ENCODE measurements around the gene MESP2. TPM values are rescaled to one million over a fixed set of nuclear protein-coding genes. Genes with fewer than 3 reads are reported as not detected.

The MESP2 gene
- polyA plus RNA-seq, 4 donors = 0.34 to 0.39 TPM; not detected in 2

DNA sequence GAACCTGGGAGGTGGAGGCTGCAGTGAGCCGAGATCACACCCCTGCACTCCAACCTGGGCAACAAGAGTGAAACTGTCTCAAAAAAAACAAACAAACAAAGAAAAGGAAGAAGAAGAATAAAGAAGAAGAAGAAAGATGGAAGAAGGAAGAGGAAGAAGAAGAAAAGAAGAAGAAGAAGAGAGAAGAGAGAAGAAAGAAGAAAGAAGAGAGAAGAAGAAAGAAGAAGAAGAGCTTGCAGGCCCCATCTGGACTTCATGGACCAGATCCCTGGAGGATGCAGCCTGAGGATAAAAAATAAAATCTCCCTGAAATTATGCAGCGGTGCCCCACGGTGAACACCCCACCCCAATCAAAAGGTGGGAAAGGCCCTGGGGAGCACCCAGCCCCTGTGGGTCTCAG, 16.3 kb upstream of the MESP2 start:
- WGBS, 3 donors = 89 to 96% (median 95%) methylated on average over 3 of the region's 3 CpGs
- no peaks in the 10 kb centered on the region for H3K9me3 ChIP-seq (ENCODE audit: control insufficient read depth in 2 of 2, insufficient read depth in 1 of 2, low read depth in 1 of 2, low read length in 1 of 2)
- no peak overlapping the region for H3K4me3 ChIP-seq (ENCODE audit: low read depth in 1 of 3, low read length in 3 of 3)
- no peaks in the 10 kb centered on the region for H3K27me3 ChIP-seq (ENCODE audit: control insufficient read depth in 3 of 3, insufficient read depth in 3 of 3, low read length in 3 of 3)
- H3K27ac ChIP-seq (ENCODE audit: low read depth in 1 of 3, low read length in 2 of 3) = no peak overlapping the region
- H3K36me3 ChIP-seq (ENCODE audit: control insufficient read depth in 3 of 3, insufficient read depth in 2 of 3, low read depth in 1 of 3, low read length in 3 of 3) = no peaks in the 10 kb centered on the region
- H3K4me1 ChIP-seq (ENCODE audit: control insufficient read depth in 3 of 3, insufficient read depth in 2 of 3, low read depth in 1 of 3, low read length in 2 of 3) = peaks cover 0 to 13% (median 2%) of the 10 kb centered on the region in 3 donors
- FAIRE-seq (no peak), DNase-seq (no peak)

- peaks cover 0 to 13% (median 2%) of the 10 kb centered on the region in 3 donors for H3K4me1 ChIP-seq (ENCODE audit: control insufficient read depth in 3 of 3, insufficient read depth in 2 of 3, low read depth in 1 of 3, low read length in 2 of 3)
- DNase-seq = peak; percentile 83 to 86
- no peak for FAIRE-seq
- H3K4me3 ChIP-seq (ENCODE audit: low read depth in 1 of 3, low read length in 3 of 3) = no peak overlapping the region
- WGBS, 3 donors = 39 to 46% (median 45%) methylated on average over 16 of the region's 16 CpGs
- no peaks in the 10 kb centered on the region for H3K27me3 ChIP-seq (ENCODE audit: control insufficient read depth in 3 of 3, insufficient read depth in 3 of 3, low read length in 3 of 3)
- no peaks in the 10 kb centered on the region for H3K9me3 ChIP-seq (ENCODE audit: control insufficient read depth in 2 of 2, insufficient read depth in 1 of 2, low read depth in 1 of 2, low read length in 1 of 2)
- peak overlapping the region in 1 of 3 donors; percentile 28 for H3K27ac ChIP-seq (ENCODE audit: low read depth in 1 of 3, low read length in 2 of 3)
- no peaks in the 10 kb centered on the region for H3K36me3 ChIP-seq (ENCODE audit: control insufficient read depth in 3 of 3, insufficient read depth in 2 of 3, low read depth in 1 of 3, low read length in 3 of 3)
Measured at GRCh38 chr15:89760303-89761008, 15.7 kb upstream of the MESP2 start.

DNA sequence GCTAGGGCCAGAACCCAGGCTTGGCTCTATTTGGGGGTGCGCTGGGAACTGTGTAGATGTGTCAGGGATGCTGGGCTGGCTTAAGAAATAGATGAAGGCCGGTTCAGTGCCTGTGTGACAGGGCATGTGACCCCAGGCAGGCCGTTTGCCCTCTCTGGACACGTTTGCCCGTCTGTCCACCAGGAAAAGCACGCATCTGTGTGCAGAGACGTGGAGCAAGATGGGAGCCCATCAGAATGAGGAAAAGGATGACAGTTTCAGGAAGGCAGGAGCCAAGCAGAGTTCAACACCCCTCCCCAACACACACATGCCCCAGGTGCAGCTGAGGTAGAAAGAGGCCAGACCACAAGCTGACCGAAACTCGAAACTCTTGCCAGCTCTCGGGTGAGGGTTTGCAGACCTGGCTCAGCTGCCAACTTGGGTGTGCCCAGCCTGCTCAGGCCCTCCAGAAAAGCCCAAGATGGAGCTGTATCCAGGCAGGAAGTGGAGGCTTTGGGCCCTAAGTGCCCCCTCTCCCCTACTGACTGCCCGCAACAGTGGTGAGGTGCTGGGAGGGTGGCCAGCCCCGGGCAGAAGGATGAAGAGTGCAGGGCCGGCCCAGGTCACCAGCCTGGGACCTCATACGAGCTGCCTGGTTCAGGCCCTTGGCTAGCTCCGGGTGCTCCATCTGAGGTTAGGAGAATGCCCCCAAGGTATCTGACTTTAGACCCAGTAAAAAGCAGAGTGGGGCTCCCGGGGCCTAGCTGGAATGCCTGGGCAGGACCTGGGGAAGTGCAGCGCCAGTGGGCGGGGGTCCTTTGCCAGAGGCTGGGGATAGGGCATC, 14.9 kb upstream of the MESP2 start:
- Histone ChIP-seq H3K4me1 (ENCODE audit: control insufficient read depth in 3 of 3, insufficient read depth in 2 of 3, low read depth in 1 of 3, low read length in 2 of 3) (peaks cover 0 to 13% (median 2%) of the 10 kb centered on the region in 3 donors), H3K27ac (ENCODE audit: low read depth in 1 of 3, low read length in 2 of 3) (peak overlapping the region; percentile 19 to 71 (median 47)), H3K27me3 (ENCODE audit: control insufficient read depth in 3 of 3, insufficient read depth in 3 of 3, low read length in 3 of 3) (no peaks in the 10 kb centered on the region), H3K36me3 (ENCODE audit: control insufficient read depth in 3 of 3, insufficient read depth in 2 of 3, low read depth in 1 of 3, low read length in 3 of 3) (no peaks in the 10 kb centered on the region), H3K9me3 (ENCODE audit: control insufficient read depth in 2 of 2, insufficient read depth in 1 of 2, low read depth in 1 of 2, low read length in 1 of 2) (no peaks in the 10 kb centered on the region), H3K4me3 (ENCODE audit: low read depth in 1 of 3, low read length in 3 of 3) (no peak overlapping the region)
- FAIRE-seq = no peak
- 51 to 66% (median 59%) methylated on average over 18 of the region's 18 CpGs for WGBS, 3 donors
- no peak for DNase-seq

GRCh38 chr15:89761929-89762328, 14.2 kb upstream of the MESP2 start:
- H3K27me3 ChIP-seq (ENCODE audit: control insufficient read depth in 3 of 3, insufficient read depth in 3 of 3, low read length in 3 of 3) = no peaks in the 10 kb centered on the region
- no peak for FAIRE-seq
- peak; percentile 80 to 89 for DNase-seq
- peak overlapping the region; percentile 19 to 71 (median 47) for H3K27ac ChIP-seq (ENCODE audit: low read depth in 1 of 3, low read length in 2 of 3)
- H3K4me1 ChIP-seq (ENCODE audit: control insufficient read depth in 3 of 3, insufficient read depth in 2 of 3, low read depth in 1 of 3, low read length in 2 of 3) = peaks cover 0 to 13% (median 2%) of the 10 kb centered on the region in 3 donors
- no peaks in the 10 kb centered on the region for H3K36me3 ChIP-seq (ENCODE audit: control insufficient read depth in 3 of 3, insufficient read depth in 2 of 3, low read depth in 1 of 3, low read length in 3 of 3)
- 34 to 75% (median 35%) methylated on average over 5 of the region's 5 CpGs for WGBS, 3 donors
- H3K9me3 ChIP-seq (ENCODE audit: control insufficient read depth in 2 of 2, insufficient read depth in 1 of 2, low read depth in 1 of 2, low read length in 1 of 2) = no peaks in the 10 kb centered on the region
- no peak overlapping the region for H3K4me3 ChIP-seq (ENCODE audit: low read depth in 1 of 3, low read length in 3 of 3)

GRCh38 chr15:89765694-89766093, 10.4 kb upstream of the MESP2 start:
- H3K36me3 ChIP-seq (ENCODE audit: control insufficient read depth in 3 of 3, insufficient read depth in 2 of 3, low read depth in 1 of 3, low read length in 3 of 3) = no peaks in the 10 kb centered on the region
- no peaks in the 10 kb centered on the region for H3K9me3 ChIP-seq (ENCODE audit: control insufficient read depth in 2 of 2, insufficient read depth in 1 of 2, low read depth in 1 of 2, low read length in 1 of 2)
- 50 to 100% (median 83%) methylated on average over 1 of the region's 1 CpG for WGBS, 3 donors
- peaks cover 0 to 30% (median 4%) of the 10 kb centered on the region in 3 donors for H3K4me1 ChIP-seq (ENCODE audit: control insufficient read depth in 3 of 3, insufficient read depth in 2 of 3, low read depth in 1 of 3, low read length in 2 of 3)
- no peak for DNase-seq
- no peak for FAIRE-seq
- no peak overlapping the region for H3K27ac ChIP-seq (ENCODE audit: low read depth in 1 of 3, low read length in 2 of 3)
- no peak overlapping the region for H3K4me3 ChIP-seq (ENCODE audit: low read depth in 1 of 3, low read length in 3 of 3)
- H3K27me3 ChIP-seq (ENCODE audit: control insufficient read depth in 3 of 3, insufficient read depth in 3 of 3, low read length in 3 of 3) = no peaks in the 10 kb centered on the region

DNA sequence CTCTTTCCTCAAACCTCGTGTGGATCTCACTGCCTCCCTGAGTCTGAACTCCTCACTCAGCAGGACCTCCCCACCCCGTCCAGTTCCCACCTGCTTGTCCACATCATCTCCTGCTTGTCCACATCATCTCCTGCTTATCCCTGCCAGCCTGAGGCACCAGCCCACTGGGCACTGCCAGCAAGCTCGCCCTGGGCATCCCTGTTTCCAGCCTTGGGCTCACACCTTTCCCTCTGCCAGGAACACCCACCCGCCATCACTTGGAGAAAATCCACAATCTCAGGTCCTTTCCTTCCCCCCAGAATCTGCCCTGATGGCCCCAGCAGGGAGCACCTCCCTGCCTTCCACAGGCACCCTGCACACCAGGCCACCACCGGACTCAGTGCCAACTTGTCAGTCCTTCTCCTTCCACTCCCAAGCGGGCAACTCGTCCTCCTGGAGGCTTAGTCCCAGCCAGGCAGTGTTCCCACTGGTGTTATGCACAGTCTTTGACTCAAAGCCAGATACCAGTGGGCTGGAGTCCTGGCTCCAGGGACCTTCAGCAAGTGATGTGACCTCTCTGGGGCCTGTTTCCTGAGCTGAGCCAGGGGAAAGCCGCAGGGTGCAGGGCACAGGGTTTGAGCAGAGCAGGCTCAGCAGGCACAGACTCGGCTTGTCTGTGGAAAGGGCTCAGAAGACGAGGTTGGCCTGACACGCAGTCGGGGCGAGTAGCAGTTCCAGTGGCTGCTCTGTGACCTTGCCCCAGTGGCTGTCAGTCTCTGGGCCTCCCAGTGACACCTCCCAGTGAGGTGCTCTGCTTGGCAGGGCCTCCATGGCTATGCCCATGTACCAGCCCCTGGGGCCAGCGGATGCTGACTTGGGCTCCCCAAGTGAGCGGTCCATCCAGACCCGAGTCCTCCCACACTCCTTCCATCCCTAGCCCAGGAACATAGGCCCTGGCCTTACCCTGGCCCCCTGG, 9.5 kb upstream of the MESP2 start:
- 86 to 87% (median 86%) methylated on average over 16 of the region's 16 CpGs for WGBS, 3 donors
- no peaks in the 10 kb centered on the region for H3K9me3 ChIP-seq (ENCODE audit: control insufficient read depth in 2 of 2, insufficient read depth in 1 of 2, low read depth in 1 of 2, low read length in 1 of 2)
- H3K4me3 ChIP-seq (ENCODE audit: low read depth in 1 of 3, low read length in 3 of 3) = no peak overlapping the region
- no peak overlapping the region for H3K27ac ChIP-seq (ENCODE audit: low read depth in 1 of 3, low read length in 2 of 3)
- FAIRE-seq (no peak), DNase-seq (no peak)
- H3K4me1 ChIP-seq (ENCODE audit: control insufficient read depth in 3 of 3, insufficient read depth in 2 of 3, low read depth in 1 of 3, low read length in 2 of 3) = peaks cover 0 to 22% (median 2%) of the 10 kb centered on the region in 3 donors
- H3K36me3 ChIP-seq (ENCODE audit: control insufficient read depth in 3 of 3, insufficient read depth in 2 of 3, low read depth in 1 of 3, low read length in 3 of 3) = no peaks in the 10 kb centered on the region
- H3K27me3 ChIP-seq (ENCODE audit: control insufficient read depth in 3 of 3, insufficient read depth in 3 of 3, low read length in 3 of 3) = no peaks in the 10 kb centered on the region

DNA sequence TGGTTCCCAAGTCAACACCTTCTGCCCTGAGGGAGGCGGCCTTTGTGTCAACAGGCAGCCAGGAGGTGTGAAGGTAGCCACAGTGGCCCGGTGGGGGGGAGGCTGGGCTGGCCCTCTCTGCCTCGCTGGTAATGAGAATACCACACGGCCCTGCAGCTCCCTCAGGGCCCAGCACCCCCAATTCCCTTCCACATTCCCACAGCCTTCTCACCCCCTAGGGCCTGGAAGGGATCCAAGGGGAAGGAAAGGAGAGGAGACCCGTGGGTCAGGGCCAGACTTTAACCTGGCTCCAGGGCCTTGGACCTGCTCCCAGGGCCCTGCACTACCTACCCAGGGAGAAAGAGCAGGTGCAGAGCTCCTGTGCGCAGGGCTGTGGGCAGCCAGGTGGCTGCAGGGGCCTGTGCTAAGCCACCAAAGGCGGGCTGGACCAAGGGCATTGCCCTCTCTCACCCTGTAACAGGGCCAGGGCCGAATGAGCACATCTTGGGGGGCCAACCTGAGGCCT, 8.7 kb upstream of the MESP2 start:
- Histone ChIP-seq H3K4me3 (ENCODE audit: low read depth in 1 of 3, low read length in 3 of 3) (no peak overlapping the region), H3K27me3 (ENCODE audit: control insufficient read depth in 3 of 3, insufficient read depth in 3 of 3, low read length in 3 of 3) (no peaks in the 10 kb centered on the region), H3K36me3 (ENCODE audit: control insufficient read depth in 3 of 3, insufficient read depth in 2 of 3, low read depth in 1 of 3, low read length in 3 of 3) (no peaks in the 10 kb centered on the region), H3K4me1 (ENCODE audit: control insufficient read depth in 3 of 3, insufficient read depth in 2 of 3, low read depth in 1 of 3, low read length in 2 of 3) (peaks cover 0 to 17% (median 2%) of the 10 kb centered on the region in 3 donors), H3K9me3 (ENCODE audit: control insufficient read depth in 2 of 2, insufficient read depth in 1 of 2, low read depth in 1 of 2, low read length in 1 of 2) (no peaks in the 10 kb centered on the region), H3K27ac (ENCODE audit: low read depth in 1 of 3, low read length in 2 of 3) (no peak overlapping the region)
- 30 to 64% (median 37%) methylated on average over 7 to 8 of the region's 8 CpGs for WGBS, 3 donors
- no peak for FAIRE-seq
- DNase-seq = no peak

DNA sequence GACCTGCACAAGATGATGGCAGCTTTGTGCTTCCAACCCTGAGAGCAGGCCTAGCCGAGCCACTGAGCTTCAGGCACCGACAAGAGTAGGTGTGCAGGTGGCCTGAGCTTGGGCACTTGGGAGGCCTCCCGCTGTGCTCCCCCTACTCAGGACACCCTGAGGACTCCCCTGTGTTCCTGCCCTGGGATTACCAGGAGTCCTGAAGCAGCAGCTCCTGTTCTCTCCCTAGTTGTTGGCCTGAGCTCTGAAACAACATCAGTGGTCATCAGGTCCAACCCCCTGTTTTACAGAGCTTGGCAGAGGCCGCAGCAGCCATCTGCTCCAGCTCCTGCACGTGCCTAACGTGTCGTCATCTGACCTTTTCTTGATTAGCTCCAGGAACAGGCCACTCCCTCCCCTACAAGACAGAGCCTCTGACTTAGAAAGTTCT, 8.0 kb upstream of the MESP2 start:
- H3K27ac ChIP-seq (ENCODE audit: low read depth in 1 of 3, low read length in 2 of 3) = no peak overlapping the region
- H3K36me3 ChIP-seq (ENCODE audit: control insufficient read depth in 3 of 3, insufficient read depth in 2 of 3, low read depth in 1 of 3, low read length in 3 of 3) = no peaks in the 10 kb centered on the region
- no peak for FAIRE-seq
- no peaks in the 10 kb centered on the region for H3K9me3 ChIP-seq (ENCODE audit: control insufficient read depth in 2 of 2, insufficient read depth in 1 of 2, low read depth in 1 of 2, low read length in 1 of 2)
- no peaks in the 10 kb centered on the region for H3K27me3 ChIP-seq (ENCODE audit: control insufficient read depth in 3 of 3, insufficient read depth in 3 of 3, low read length in 3 of 3)
- no peak overlapping the region for H3K4me3 ChIP-seq (ENCODE audit: low read depth in 1 of 3, low read length in 3 of 3)
- peaks cover 0 to 17% (median 2%) of the 10 kb centered on the region in 3 donors for H3K4me1 ChIP-seq (ENCODE audit: control insufficient read depth in 3 of 3, insufficient read depth in 2 of 3, low read depth in 1 of 3, low read length in 2 of 3)
- WGBS, 3 donors = 49 to 61% (median 52%) methylated on average over 7 of the region's 7 CpGs
- DNase-seq = peak in 1 of 2 donors; percentile 79

All from small intestine (tissue), 7 donors.